ENCODE results near the gene EIF3D. TPM values are rescaled to one million over a fixed set of nuclear protein-coding genes. Genes with fewer than 3 reads are reported as not detected.

EIF3D gene
- total RNA-seq, 6 experiments from 2014 or later: 34.9 to 141 (median 50.1) TPM

DNA sequence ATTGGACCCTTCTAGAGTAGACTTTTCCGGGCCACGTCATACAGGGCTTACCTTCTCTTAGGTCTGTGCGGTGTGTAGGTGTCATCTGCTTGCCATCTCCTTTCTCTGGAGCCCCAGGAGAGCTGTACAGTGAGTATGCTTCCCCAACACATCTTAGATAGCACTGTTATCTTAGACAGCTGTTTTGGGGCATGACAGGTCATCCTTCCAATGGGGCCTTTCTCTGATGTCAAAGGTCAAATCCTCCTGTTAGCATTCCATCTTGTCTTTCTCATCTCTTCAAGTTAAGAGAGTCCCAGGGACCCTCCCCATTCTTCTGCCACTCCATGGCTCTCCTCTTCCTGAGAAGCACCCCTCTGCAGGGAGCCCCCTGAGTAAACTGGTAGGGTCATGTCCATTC is 31.0 kb upstream of the EIF3D start:
- Histone ChIP-seq H3K27me3 (peaks cover 0 to 7% of the 10 kb centered on the region in 2 donors), H3K4me3 (no peak overlapping the region), H3K27ac (no peak overlapping the region), H3K9me3 (no peaks in the 10 kb centered on the region), H3K4me1 (no peaks in the 10 kb centered on the region), H3K36me3 (no peaks in the 10 kb centered on the region)
- no peak for ATAC-seq
- no peak for DNase-seq
- TF ChIP-seq, protein P1, sequence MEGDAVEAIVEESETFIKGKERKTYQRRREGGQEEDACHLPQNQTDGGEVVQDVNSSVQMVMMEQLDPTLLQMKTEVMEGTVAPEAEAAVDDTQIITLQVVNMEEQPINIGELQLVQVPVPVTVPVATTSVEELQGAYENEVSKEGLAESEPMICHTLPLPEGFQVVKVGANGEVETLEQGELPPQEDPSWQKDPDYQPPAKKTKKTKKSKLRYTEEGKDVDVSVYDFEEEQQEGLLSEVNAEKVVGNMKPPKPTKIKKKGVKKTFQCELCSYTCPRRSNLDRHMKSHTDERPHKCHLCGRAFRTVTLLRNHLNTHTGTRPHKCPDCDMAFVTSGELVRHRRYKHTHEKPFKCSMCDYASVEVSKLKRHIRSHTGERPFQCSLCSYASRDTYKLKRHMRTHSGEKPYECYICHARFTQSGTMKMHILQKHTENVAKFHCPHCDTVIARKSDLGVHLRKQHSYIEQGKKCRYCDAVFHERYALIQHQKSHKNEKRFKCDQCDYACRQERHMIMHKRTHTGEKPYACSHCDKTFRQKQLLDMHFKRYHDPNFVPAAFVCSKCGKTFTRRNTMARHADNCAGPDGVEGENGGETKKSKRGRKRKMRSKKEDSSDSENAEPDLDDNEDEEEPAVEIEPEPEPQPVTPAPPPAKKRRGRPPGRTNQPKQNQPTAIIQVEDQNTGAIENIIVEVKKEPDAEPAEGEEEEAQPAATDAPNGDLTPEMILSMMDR (IDR thresholded peaks at IDR 0.05): no peak
- no peak for TF ChIP-seq POLR2A (IDR thresholded peaks at IDR 0.05)
- WGBS (ENCODE audit: insufficient coverage, low coverage, low lambda C conversion rate, missing lambda C conversion rate): 77% methylated on average over 3 of the region's 3 CpGs
- intact Hi-C loops (cut with DNase I): no loop called here

DNA sequence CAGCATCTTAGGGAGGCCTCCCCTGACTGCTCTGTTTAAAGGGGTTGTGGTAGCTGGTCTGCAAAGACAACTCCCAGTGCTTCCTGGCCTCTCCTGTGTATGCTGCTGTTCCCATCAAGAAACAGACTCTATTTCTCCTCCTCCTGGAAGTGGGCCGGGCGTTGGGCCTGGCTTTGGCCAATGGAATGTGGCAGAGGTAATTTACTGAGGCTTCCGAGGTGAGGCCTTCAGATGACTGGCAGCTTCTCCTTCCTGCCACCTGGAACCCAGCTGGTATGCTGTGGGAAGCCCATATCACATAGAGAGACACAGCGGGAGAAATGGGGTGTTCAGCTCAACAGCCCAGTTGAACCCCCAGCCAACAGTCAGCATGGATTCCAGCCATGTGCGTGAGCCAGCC is 25.1 kb upstream of the EIF3D start:
- no peaks in the 10 kb centered on the region for H3K27me3 ChIP-seq
- no peak for DNase-seq
- intact Hi-C loops (cut with DNase I): no loop called here

DNA sequence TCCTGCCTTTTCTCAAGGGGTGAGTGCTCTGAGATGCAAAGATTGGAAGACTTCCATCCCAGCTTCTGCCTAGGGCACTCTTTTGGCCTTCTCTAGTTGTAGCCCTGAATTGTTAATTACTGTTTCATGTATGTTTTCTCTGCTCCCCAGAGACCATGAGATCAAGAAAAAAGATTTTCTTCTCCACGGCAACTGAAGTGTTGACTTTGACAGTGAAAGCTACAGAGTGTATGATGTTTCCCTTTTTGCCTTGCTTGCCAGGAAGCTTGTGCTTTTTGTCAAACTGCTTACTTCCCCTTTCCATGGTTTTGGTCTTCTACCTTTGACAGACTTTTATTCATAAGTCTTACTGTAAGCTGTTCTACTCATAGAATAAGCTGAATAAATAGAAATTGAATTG is 23.3 kb upstream of the EIF3D start:
- no peak for TF ChIP-seq POLR2A (IDR thresholded peaks at IDR 0.05)
- TF ChIP-seq, protein P1 (IDR thresholded peaks at IDR 0.05): no peak

More for the DNA sequence above, 25.1 kb upstream of the EIF3D start:
- 29% methylated on average over 3 of the region's 5 CpGs for WGBS (ENCODE audit: insufficient coverage, low coverage, low lambda C conversion rate, missing lambda C conversion rate)
- H3K9me3 ChIP-seq: no peaks in the 10 kb centered on the region
- ATAC-seq: no peak
- no peaks in the 10 kb centered on the region for H3K4me1 ChIP-seq
- H3K36me3 ChIP-seq: no peaks in the 10 kb centered on the region
- no peak overlapping the region for H3K4me3 ChIP-seq
- H3K27ac ChIP-seq: no peak overlapping the region
- TF ChIP-seq, protein P1 (IDR thresholded peaks at IDR 0.05): no peak
- no peak for TF ChIP-seq POLR2A (IDR thresholded peaks at IDR 0.05)

DNA sequence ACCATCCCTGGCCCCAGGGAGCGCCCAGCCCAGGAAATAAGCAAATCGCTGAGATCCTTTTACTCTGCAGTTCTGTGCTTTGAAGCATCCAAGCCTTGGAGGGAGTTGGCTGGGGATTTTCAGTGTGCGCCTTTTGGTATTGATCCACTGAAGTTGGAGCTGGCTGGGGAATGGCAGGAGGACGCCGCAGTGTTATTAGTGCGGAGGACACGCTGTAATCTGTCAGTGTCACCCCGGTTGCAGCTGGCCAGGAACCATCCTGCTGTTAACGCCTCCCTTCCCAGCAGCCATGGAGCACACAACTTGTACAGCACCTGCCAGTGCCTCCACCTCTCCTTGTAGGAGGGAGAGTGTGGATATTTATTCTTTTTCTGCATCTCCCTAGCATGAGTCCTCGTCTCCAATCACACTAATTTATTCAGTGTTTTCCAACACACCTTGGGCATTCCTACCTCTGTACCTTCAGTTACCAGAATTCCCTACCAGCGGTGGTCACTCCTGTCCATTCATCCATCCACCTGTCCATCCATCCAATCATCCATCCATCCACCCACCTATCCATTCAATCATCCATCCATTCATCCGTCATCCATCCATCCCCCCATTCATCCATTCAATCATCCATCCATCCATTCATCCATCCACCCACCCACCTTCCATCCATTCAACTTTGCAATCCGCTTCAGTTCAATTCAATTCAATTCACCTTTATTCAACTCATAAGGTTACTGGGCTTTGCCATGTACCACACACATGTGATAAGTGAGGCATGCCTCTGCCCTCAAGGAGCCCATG is 21.9 kb upstream of the EIF3D start:
- TF ChIP-seq, protein P1 (IDR thresholded peaks at IDR 0.05): no peak
- TF ChIP-seq POLR2A (IDR thresholded peaks at IDR 0.05): no peak
- Histone ChIP-seq H3K4me3 (no peak overlapping the region), H3K4me1 (no peaks in the 10 kb centered on the region), H3K27ac (no peak overlapping the region), H3K9me3 (no peaks in the 10 kb centered on the region), H3K27me3 (no peaks in the 10 kb centered on the region), H3K36me3 (no peaks in the 10 kb centered on the region)
- intact Hi-C loops (cut with DNase I): no loop called here
- no peak for DNase-seq
- WGBS (ENCODE audit: insufficient coverage, low coverage, low lambda C conversion rate, missing lambda C conversion rate): 62% methylated on average over 4 of the region's 13 CpGs
- ATAC-seq: no peak

More for the DNA sequence above, 23.3 kb upstream of the EIF3D start:
- intact Hi-C loops (cut with DNase I): no loop called here
- Histone ChIP-seq H3K4me1 (no peaks in the 10 kb centered on the region), H3K27me3 (no peaks in the 10 kb centered on the region), H3K4me3 (no peak overlapping the region), H3K27ac (no peak overlapping the region), H3K9me3 (no peaks in the 10 kb centered on the region), H3K36me3 (no peaks in the 10 kb centered on the region)
- ATAC-seq (peak in 2 of 4 donors; percentile 14 to 32), DNase-seq (no peak)
- WGBS (ENCODE audit: insufficient coverage, low coverage, low lambda C conversion rate, missing lambda C conversion rate): 6% methylated on average over 1 of the region's 1 CpG

Measured in right lobe of liver (tissue), 6 donors.